ENCODE data around the gene MARCHF6.
"Not testable (repeated sequence)": the region's sequence is repeated elsewhere in the genome, so short reads cannot be mapped to it uniquely, and the experiment has no call there.

The MARCHF6 gene

DNA sequence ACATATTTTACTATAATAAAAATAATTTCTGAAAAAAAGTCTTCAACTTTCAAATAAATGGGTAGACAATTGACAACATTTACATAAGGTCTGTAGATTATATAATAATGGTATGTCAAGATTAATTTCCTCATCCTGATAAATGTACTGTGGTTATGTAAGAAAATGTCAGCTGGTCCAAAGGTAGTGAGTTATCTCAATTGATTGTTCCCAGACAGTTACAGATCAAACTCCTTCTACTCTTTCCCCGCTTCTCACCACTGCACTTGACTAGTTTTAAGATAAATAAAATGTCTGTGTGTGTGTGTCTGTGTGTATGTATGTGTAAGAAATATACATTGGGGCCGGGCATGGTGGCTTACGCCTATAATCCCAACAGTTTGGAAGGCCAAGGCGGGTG lies 16.4 kb upstream of the MARCHF6 start:
- in situ Hi-C loops (cut with MboI; ENCODE audit: low sequenced_read_pairs, unreplicated experiment), result no loop called here
- no peak for TF ChIP-seq CTCF (IDR thresholded peaks at IDR 0.05; ENCODE audit: borderline replicate concordance, control extremely low read depth, extremely low read depth, insufficient read depth, missing control alignments)

GRCh38 chr5:10337986-10338385 lies 15.5 kb upstream of the MARCHF6 start:
- DNase-seq (ENCODE audit: low spot score), result no peak
- in situ Hi-C loops (cut with MboI; ENCODE audit: low sequenced_read_pairs, unreplicated experiment), result no loop called here
- no peak for TF ChIP-seq CTCF (IDR thresholded peaks at IDR 0.05; ENCODE audit: borderline replicate concordance, control extremely low read depth, extremely low read depth, insufficient read depth, missing control alignments)

More for the DNA sequence above, 16.4 kb upstream of the MARCHF6 start:
- DNase-seq (ENCODE audit: low spot score), result no peak

DNA sequence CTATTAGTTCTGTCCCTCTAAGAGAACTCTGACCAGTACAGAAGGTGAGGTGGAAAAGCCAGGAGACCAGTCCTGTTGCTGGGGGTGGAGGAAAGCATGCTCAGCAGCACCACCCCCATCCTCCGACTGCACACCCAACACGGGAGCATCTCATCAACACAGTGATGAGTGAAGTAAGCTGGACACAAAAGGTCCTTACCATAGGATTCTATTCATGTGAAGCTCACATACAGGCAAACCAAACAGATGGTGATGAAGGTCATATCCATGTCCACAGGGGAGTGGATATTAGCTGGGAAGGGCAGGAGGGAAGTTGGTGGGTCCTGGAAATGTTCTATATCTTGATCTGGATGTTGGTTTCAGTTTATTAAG lies 14.8 kb upstream of the MARCHF6 start:
- no peak for DNase-seq (ENCODE audit: low spot score)
- in situ Hi-C loops (cut with MboI; ENCODE audit: low sequenced_read_pairs, unreplicated experiment), result no loop called here
- TF ChIP-seq CTCF (IDR thresholded peaks at IDR 0.05; ENCODE audit: borderline replicate concordance, control extremely low read depth, extremely low read depth, insufficient read depth, missing control alignments), result no peak

DNA sequence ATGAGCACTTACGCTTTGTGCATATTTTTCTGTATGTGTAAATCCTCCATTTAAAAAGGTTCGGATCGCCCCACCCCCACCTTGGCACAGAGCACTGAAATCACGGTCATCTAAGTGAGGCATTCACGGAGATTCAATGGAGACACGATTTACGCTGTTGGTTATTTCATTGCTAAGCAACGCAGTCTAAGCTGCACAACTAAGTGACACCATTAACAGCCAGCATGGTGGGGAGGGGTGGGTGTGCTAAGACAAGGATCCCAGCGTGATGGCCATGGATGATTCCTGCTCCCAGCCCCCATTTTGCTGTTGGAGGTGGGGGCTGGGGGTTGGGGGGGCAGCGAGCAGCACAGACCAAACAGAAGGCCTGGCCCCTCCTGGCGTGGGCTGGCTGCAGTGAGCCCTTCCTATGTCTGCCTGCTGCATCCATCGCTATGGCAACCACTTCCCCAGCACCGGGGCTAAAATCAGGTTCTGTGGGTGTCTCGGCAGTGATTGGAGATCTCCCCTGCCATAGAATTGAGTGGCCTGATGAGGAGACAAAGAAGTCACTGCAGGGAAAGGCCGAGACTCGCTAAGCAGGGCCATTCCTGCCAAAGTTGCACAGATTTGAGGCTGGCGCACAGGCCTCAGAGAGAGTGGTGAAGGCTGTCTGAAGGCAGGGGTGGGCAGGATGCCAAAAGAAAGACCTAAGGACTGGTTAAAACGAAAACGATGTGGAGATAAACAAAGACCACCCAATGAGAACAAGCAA lies 14.3 kb upstream of the MARCHF6 start:
- DNase-seq (ENCODE audit: low spot score), result no peak
- in situ Hi-C loops (cut with MboI; ENCODE audit: low sequenced_read_pairs, unreplicated experiment), result no loop called here
- TF ChIP-seq CTCF (IDR thresholded peaks at IDR 0.05; ENCODE audit: borderline replicate concordance, control extremely low read depth, extremely low read depth, insufficient read depth, missing control alignments), result no peak

GRCh38 chr5:10339958-10340357 lies 13.5 kb upstream of the MARCHF6 start:
- TF ChIP-seq CTCF (IDR thresholded peaks at IDR 0.05; ENCODE audit: borderline replicate concordance, control extremely low read depth, extremely low read depth, insufficient read depth, missing control alignments), result no peak
- no peak for DNase-seq (ENCODE audit: low spot score)
- in situ Hi-C loops (cut with MboI; ENCODE audit: low sequenced_read_pairs, unreplicated experiment), result no loop called here

DNA sequence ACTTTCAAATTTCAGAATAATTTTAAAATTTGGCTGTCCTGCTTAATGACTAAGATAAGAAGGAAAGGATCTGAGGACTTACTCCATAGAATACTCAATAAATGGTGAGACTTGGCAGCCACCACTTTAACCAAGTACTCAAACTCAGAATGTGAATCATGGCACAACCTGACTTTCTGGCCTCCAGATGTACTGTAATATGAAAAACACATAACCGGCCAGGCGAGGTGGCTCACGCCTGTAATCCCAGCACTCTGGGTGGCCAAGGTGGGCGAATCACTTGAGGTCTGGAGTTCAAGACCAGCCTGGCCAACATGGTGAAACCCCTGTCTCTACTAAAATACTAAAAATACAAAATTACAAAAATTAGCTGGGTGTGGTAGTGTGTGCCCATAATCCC lies 10.0 kb upstream of the MARCHF6 start:
- DNase-seq (ENCODE audit: low spot score), result no peak
- in situ Hi-C loops (cut with MboI; ENCODE audit: low sequenced_read_pairs, unreplicated experiment), result no loop called here

GRCh38 chr5:10344461-10345106 lies 8.9 kb upstream of the MARCHF6 start:
- in situ Hi-C loops (cut with MboI; ENCODE audit: low sequenced_read_pairs, unreplicated experiment), result not testable (repeated sequence)

More for the DNA sequence above, 10.0 kb upstream of the MARCHF6 start:
- no peak for TF ChIP-seq CTCF (IDR thresholded peaks at IDR 0.05; ENCODE audit: borderline replicate concordance, control extremely low read depth, extremely low read depth, insufficient read depth, missing control alignments)

More at GRCh38 chr5:10344461-10345106, 8.9 kb upstream of the MARCHF6 start:
- not testable (repeated sequence) for DNase-seq (ENCODE audit: low spot score)

All from GM13976 (cell line).